Measurements from ENCODE around the gene CCDC127. TPM values are rescaled to one million over a fixed set of nuclear protein-coding genes. Genes with fewer than 3 reads are reported as not detected.

CCDC127 gene
- total RNA-seq, 1 experiment from 2014 or later, result 24.1 TPM

DNA sequence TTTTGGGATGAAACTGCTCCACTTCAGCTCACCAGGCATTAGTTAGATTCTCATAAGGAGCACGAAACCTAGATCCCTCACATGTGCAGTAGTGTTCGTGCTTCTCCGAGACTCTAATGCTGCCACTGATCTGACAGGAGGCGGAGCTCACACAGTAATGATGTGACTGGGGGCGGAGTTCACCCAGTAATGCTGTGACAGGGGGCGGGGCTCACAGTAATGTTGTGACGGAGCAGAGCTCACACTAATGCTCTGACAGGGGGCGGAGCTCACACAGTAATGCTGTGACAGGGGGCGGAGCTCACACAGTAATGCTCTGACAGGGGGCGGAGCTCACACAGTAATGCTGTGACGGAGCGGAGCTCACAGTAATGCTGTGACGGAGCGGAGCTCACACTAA lies 53.7 kb downstream of the CCDC127 start:
- intact Hi-C loops (cut with micrococcal nuclease; ENCODE audit: unreplicated experiment), result no loop called here
- no peaks in the 10 kb centered on the region for H3K36me3 ChIP-seq (ENCODE audit: low read depth)
- H3K4me3 ChIP-seq, result no peak overlapping the region
- ChIA-PET CTCF (interaction anchor here (0.6 kb wide), 1 partner anchor 1121 kb away, joined by 3 read pairs; no protein-coding TSS in a partner anchor), POLR2A (ENCODE audit: unreplicated experiment) (no interaction called here)
- BruUV-seq (replicated peaks), result no TSS peak
- no peaks in the 10 kb centered on the region for H3K4me1 ChIP-seq (replicated peaks; ENCODE audit: insufficient read depth)
- H4K20me1 ChIP-seq (ENCODE audit: insufficient read depth), result no peaks in the 10 kb centered on the region; the same call in 1 of the 2 replicates
- H3K4me2 ChIP-seq, result no peak overlapping the region
- TF ChIP-seq EZH2 (IDR thresholded peaks at IDR 0.05; ENCODE audit: low read depth), result no peak
- TF ChIP-seq, protein P1, sequence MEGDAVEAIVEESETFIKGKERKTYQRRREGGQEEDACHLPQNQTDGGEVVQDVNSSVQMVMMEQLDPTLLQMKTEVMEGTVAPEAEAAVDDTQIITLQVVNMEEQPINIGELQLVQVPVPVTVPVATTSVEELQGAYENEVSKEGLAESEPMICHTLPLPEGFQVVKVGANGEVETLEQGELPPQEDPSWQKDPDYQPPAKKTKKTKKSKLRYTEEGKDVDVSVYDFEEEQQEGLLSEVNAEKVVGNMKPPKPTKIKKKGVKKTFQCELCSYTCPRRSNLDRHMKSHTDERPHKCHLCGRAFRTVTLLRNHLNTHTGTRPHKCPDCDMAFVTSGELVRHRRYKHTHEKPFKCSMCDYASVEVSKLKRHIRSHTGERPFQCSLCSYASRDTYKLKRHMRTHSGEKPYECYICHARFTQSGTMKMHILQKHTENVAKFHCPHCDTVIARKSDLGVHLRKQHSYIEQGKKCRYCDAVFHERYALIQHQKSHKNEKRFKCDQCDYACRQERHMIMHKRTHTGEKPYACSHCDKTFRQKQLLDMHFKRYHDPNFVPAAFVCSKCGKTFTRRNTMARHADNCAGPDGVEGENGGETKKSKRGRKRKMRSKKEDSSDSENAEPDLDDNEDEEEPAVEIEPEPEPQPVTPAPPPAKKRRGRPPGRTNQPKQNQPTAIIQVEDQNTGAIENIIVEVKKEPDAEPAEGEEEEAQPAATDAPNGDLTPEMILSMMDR (conservative IDR thresholded peaks at IDR 0.05), result no peak
- peaks cover 58% of the 10 kb centered on the region for H3K27me3 ChIP-seq (ENCODE audit: insufficient read depth, low read depth)
- H3K9me3 ChIP-seq (ENCODE audit: insufficient read depth, low read depth), result no peaks in the 10 kb centered on the region
- H3K79me2 ChIP-seq (ENCODE audit: low read depth), result no peaks in the 10 kb centered on the region
- peaks cover 10% of the 10 kb centered on the region; the same call in 1 of the 2 replicates for H3F3A ChIP-seq (ENCODE audit: insufficient read depth, low read depth)
- no peak for DNase-seq
- no peaks in the 10 kb centered on the region for H3K9me2 ChIP-seq (ENCODE audit: insufficient read depth)
- H3K27ac ChIP-seq, result no peak overlapping the region
- no peak overlapping the region for H2AFZ ChIP-seq

DNA sequence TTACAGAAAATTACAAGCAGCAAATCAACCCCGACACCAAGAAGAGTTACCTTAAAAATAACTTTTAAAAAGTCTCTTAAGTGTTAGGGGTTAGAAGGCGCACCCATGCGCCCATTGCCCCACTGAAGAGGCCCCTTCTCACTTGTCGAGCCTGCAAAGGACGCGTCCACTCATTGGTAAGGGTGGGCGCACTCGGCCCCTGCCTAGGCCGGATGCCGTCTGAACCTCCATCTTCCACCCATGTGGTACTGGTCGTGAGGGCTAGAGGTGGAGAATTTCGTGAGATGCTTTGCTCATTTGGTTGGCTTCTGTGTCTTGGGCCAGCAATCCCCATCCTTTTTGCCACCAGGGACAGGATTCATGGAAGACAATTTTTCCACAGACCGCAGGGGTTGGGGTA lies 54.1 kb downstream of the CCDC127 start:
- CTCF ChIA-PET, result interaction anchor here (0.6 kb wide), 1 partner anchor 1121 kb away, joined by 3 read pairs; no protein-coding TSS in a partner anchor
- intact Hi-C loops (cut with micrococcal nuclease; ENCODE audit: unreplicated experiment), result no loop called here
- H3K27ac ChIP-seq, result no peak overlapping the region

DNA sequence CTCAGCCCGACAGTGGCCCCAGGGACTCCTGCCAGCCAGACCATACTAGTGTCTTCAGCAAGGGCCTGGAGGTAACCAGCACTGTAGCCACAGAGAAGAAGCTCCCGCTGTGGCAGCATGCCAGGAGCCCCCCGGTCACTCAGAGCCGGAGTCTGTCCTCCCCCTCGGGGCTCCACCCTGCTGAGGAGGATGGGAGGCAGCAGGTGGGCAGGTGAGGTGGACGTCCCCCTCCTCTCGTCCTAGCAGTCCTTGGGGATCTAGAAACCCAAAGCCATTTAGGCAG lies 54.7 kb downstream of the CCDC127 start:
- Histone ChIP-seq H3K9me2 (ENCODE audit: insufficient read depth) (no peaks in the 10 kb centered on the region), H3K36me3 (ENCODE audit: low read depth) (no peaks in the 10 kb centered on the region), H3K79me2 (ENCODE audit: low read depth) (no peaks in the 10 kb centered on the region), H3F3A (ENCODE audit: insufficient read depth, low read depth) (peaks cover 10% of the 10 kb centered on the region; the same call in 1 of the 2 replicates), H3K4me2 (no peak overlapping the region), H3K27me3 (ENCODE audit: insufficient read depth, low read depth) (peaks cover 60% of the 10 kb centered on the region), H3K9me3 (ENCODE audit: insufficient read depth, low read depth) (no peaks in the 10 kb centered on the region), H3K4me3 (no peak overlapping the region), H3K4me1 (replicated peaks; ENCODE audit: insufficient read depth) (no peaks in the 10 kb centered on the region), H4K20me1 (ENCODE audit: insufficient read depth) (no peaks in the 10 kb centered on the region; the same call in 1 of the 2 replicates), H2AFZ (no peak overlapping the region), H3K27ac (no peak overlapping the region)
- intact Hi-C loops (cut with micrococcal nuclease; ENCODE audit: unreplicated experiment), result no loop called here
- CTCF ChIA-PET, result no interaction called here
- POLR2A ChIA-PET (ENCODE audit: unreplicated experiment), result no interaction called here
- BruUV-seq (replicated peaks), result no TSS peak
- no peak for DNase-seq
- TF ChIP-seq EZH2 (IDR thresholded peaks at IDR 0.05; ENCODE audit: low read depth), result no peak
- TF ChIP-seq, protein P1 (conservative IDR thresholded peaks at IDR 0.05), result no peak

More for the DNA sequence above, 54.1 kb downstream of the CCDC127 start:
- peaks cover 58% of the 10 kb centered on the region for H3K27me3 ChIP-seq (ENCODE audit: insufficient read depth, low read depth)
- H3K79me2 ChIP-seq (ENCODE audit: low read depth), result no peaks in the 10 kb centered on the region
- H3K4me1 ChIP-seq (replicated peaks; ENCODE audit: insufficient read depth), result no peaks in the 10 kb centered on the region
- no peak overlapping the region for H2AFZ ChIP-seq
- no peaks in the 10 kb centered on the region for H3K9me2 ChIP-seq (ENCODE audit: insufficient read depth)
- TF ChIP-seq EZH2 (IDR thresholded peaks at IDR 0.05; ENCODE audit: low read depth), result no peak
- TF ChIP-seq, protein P1 (conservative IDR thresholded peaks at IDR 0.05), result no peak
- H3K9me3 ChIP-seq (ENCODE audit: insufficient read depth, low read depth), result no peaks in the 10 kb centered on the region
- peaks cover 10% of the 10 kb centered on the region; the same call in 1 of the 2 replicates for H3F3A ChIP-seq (ENCODE audit: insufficient read depth, low read depth)
- H3K36me3 ChIP-seq (ENCODE audit: low read depth), result no peaks in the 10 kb centered on the region
- H3K4me3 ChIP-seq, result no peak overlapping the region
- no peak for DNase-seq
- H4K20me1 ChIP-seq (ENCODE audit: insufficient read depth), result no peaks in the 10 kb centered on the region; the same call in 1 of the 2 replicates
- POLR2A ChIA-PET (ENCODE audit: unreplicated experiment), result no interaction called here
- no peak overlapping the region for H3K4me2 ChIP-seq
- BruUV-seq (replicated peaks), result no TSS peak

Data from PC-9 (cell line).